ENCODE measurements around the gene BRAT1. TPM values are rescaled to one million over a fixed set of nuclear protein-coding genes. Genes with fewer than 3 reads are reported as not detected.

Gene BRAT1
- total and polyA plus RNA-seq, 8 donors = 22.5 to 41.4 (median 28.0) TPM

DNA sequence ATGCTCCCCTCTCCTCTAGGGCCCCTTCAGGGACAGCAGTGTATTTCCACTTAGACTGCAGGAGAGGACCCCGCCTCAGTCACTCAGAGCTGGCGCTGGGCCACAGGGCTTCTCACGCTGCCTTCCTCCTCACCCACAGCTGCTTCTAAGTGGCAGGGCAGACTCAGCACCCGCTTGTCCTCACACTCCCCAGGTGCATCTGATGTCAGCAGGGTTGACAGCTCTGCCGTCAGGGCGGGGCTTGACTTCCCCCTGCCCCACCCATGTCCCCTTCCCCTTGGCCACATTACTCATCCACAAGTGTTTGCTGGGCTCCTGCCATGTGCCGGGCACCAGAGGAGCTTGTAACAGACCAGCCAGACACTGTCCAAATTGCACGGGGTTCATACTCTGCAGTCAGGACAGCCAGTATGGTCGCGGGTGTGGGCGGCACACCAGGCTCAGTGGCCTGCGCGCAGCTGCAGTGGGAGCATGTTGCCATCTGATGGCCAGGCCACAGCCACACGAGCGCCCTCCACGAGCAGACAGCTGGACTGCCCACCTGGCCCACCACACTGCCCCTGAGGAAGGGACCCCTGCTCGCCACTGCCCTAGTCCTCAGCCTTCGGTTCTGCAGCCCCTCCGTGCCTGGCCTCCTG is 47.2 kb upstream of the BRAT1 start:
- peak; percentile 20 for ATAC-seq
- TF ChIP-seq, protein P1, sequence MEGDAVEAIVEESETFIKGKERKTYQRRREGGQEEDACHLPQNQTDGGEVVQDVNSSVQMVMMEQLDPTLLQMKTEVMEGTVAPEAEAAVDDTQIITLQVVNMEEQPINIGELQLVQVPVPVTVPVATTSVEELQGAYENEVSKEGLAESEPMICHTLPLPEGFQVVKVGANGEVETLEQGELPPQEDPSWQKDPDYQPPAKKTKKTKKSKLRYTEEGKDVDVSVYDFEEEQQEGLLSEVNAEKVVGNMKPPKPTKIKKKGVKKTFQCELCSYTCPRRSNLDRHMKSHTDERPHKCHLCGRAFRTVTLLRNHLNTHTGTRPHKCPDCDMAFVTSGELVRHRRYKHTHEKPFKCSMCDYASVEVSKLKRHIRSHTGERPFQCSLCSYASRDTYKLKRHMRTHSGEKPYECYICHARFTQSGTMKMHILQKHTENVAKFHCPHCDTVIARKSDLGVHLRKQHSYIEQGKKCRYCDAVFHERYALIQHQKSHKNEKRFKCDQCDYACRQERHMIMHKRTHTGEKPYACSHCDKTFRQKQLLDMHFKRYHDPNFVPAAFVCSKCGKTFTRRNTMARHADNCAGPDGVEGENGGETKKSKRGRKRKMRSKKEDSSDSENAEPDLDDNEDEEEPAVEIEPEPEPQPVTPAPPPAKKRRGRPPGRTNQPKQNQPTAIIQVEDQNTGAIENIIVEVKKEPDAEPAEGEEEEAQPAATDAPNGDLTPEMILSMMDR (IDR thresholded peaks at IDR 0.05) = no peak
- DNase-seq = peak in 1 of 4 donors; percentile 76
- intact Hi-C loops (cut with DNase I) = no loop called here
- Histone ChIP-seq H3K27me3 (no peaks in the 10 kb centered on the region), H3K9me3 (no peaks in the 10 kb centered on the region), H3K4me1 (peaks cover 0 to 33% of the 10 kb centered on the region in 2 donors), H3K36me3 (peaks cover 0 to 61% of the 10 kb centered on the region in 2 donors), H3K27ac (no peak overlapping the region), H3K4me3 (no peak overlapping the region)

DNA sequence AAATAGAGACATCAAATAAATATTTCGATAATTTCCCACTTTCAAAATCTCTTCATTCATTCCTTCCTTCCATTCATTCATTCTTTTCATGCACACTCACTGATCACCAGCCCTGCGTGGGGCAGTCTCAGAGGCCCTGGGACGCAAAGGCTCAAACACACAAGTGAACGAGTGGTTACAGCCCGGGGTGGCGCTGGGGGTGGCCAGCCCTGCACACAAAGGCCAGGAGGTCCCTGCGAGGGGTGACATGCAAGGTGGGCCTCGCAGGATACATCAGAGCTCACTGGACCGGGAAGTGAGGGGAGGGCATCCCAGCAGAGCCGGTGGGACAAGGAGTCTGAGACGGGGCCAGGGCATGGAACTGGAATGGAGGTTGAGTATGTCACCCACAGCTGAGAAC is 46.6 kb upstream of the BRAT1 start:
- Histone ChIP-seq H3K36me3 (peaks cover 0 to 64% of the 10 kb centered on the region in 2 donors), H3K4me1 (peaks cover 0 to 27% of the 10 kb centered on the region in 2 donors), H3K27ac (no peak overlapping the region), H3K4me3 (no peak overlapping the region), H3K27me3 (no peaks in the 10 kb centered on the region), H3K9me3 (no peaks in the 10 kb centered on the region)
- ATAC-seq = no peak
- intact Hi-C loops (cut with DNase I) = no loop called here
- peak in 1 of 4 donors; percentile 61 for DNase-seq
- TF ChIP-seq, protein P1 (IDR thresholded peaks at IDR 0.05) = no peak

DNA sequence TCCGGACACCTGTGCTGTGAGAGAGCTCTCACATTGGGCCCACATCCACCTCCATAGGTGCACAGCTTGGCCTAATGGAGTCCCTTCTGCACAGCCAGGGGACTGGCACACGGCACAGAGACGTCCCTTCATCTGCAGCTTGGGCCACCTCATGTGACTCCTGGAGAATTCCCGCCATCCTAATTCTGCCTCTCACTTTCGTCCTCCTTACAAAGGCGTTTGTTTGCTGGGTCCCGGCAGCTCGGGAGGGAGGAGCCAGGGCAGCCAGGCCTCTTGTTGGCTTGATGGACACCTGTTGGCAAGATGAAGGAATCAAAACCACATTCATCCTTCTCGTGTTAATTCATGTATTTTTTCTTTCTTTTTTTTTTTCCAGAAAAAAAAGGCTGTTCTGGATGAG is 45.7 kb upstream of the BRAT1 start:
- no peaks in the 10 kb centered on the region for H3K9me3 ChIP-seq
- TF ChIP-seq, protein P1 (IDR thresholded peaks at IDR 0.05) = no peak
- intact Hi-C loops (cut with DNase I) = no loop called here
- no peaks in the 10 kb centered on the region for H3K27me3 ChIP-seq
- peaks cover 0 to 69% of the 10 kb centered on the region in 2 donors for H3K36me3 ChIP-seq
- no peak overlapping the region for H3K4me3 ChIP-seq
- peaks cover 0 to 18% of the 10 kb centered on the region in 2 donors for H3K4me1 ChIP-seq
- DNase-seq (peak in 1 of 4 donors; percentile 42), ATAC-seq (no peak)
- no peak overlapping the region for H3K27ac ChIP-seq

DNA sequence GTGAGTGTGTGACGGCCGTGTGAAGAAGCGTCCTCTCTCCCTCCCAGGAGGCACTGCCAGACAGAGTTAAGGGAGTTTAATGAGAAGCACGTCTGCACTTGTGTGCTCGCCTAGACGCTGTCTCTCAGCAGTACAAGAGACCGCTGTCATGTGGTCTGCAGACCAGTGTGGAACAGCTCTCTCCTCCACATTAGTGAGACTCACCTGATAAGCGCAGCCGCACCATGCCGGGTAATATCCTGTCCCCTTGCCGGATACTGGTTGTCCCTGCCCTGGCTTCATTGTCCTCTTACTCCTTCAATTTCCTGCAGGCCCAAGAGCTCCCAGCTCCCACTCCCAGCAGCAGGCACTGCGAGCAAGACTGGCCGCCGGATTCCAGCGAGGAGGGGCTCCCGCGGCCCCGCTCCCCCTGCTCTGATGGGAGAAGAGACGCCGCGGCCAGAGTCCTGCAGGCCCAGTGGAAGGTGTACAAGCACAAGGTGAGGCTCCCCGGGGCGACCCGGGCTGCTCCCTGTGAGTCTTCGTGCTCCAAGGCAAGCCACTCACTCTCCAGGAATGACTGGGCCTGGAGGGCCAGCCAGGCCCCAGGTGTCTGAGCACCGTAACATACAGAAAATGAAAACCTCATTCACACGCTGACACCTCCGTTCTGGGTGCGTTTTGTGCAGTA is 43.0 kb upstream of the BRAT1 start:
- H3K4me1 ChIP-seq = peaks cover 0 to 12% of the 10 kb centered on the region in 2 donors
- no peak overlapping the region for H3K27ac ChIP-seq
- DNase-seq (peak in 1 of 4 donors; percentile 71), ATAC-seq (no peak)
- H3K36me3 ChIP-seq = peaks cover 0 to 88% of the 10 kb centered on the region in 2 donors
- intact Hi-C loops (cut with DNase I) = no loop called here
- no peaks in the 10 kb centered on the region for H3K9me3 ChIP-seq
- TF ChIP-seq, protein P1 (IDR thresholded peaks at IDR 0.05) = no peak
- no peak overlapping the region for H3K4me3 ChIP-seq
- H3K27me3 ChIP-seq = no peaks in the 10 kb centered on the region

DNA sequence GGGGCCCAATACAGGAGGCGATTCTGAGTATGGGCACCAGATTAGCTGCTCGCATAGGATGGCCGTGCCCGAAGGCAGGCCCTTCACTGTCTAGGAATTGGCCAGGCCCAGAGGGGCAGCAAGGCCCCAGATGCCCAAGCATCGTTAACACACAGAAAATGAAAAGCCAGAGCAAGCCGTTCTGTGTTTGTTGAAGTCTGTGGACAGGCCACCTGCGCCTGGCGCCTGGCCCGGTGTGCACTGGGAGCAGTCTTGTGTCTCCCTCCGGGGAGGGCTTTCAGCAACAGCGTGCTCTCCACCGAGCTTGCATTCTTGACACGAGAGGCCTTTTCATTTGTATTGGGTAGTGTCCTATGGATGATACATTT is 41.9 kb upstream of the BRAT1 start:
- Histone ChIP-seq H3K9me3 (no peaks in the 10 kb centered on the region), H3K36me3 (peaks cover 0 to 98% of the 10 kb centered on the region in 2 donors), H3K27ac (no peak overlapping the region), H3K4me3 (no peak overlapping the region), H3K4me1 (peaks cover 0 to 2% of the 10 kb centered on the region in 2 donors), H3K27me3 (no peaks in the 10 kb centered on the region)
- intact Hi-C loops (cut with DNase I) = no loop called here
- no peak for ATAC-seq
- TF ChIP-seq, protein P1 (IDR thresholded peaks at IDR 0.05) = no peak
- peak in 1 of 4 donors; percentile 47 for DNase-seq

All from left lung (tissue), 10 donors.